Measurements from ENCODE around the gene CACNA1F. TPM values are rescaled to one million over a fixed set of nuclear protein-coding genes. Genes with fewer than 3 reads are reported as not detected.

Gene CACNA1F
- total RNA-seq, 2 experiments from 2014 or later: 1.1 to 1.2 TPM

- H3K27me3 Mint-ChIP-seq: no peaks in the 10 kb centered on the region
- Histone ChIP-seq H3K36me3 (ENCODE audit: insufficient read depth, low read length) (no peaks in the 10 kb centered on the region), H3K9me3 (ENCODE audit: control insufficient read depth in 1 of 2, insufficient read depth in 1 of 2, low read length in 2 of 2) (no peaks in the 10 kb centered on the region), H3K27me3 (ENCODE audit: control insufficient read depth in 1 of 2, insufficient read depth in 2 of 2, low read length in 2 of 2) (peaks cover 0 to 2% of the 10 kb centered on the region in 2 experiments), H3K4me1 (ENCODE audit: insufficient read depth, low read length) (peaks cover 17% of the 10 kb centered on the region), H3K27ac (ENCODE audit: low read depth in 1 of 2, low read length in 2 of 2) (no peak overlapping the region), H3K4me3 (ENCODE audit: low read length) (no peak overlapping the region)
- no peak for TF ChIP-seq CTCF (IDR thresholded peaks at IDR 0.05)
- intact Hi-C loops (cut with DNase I, micrococcal nuclease): loop anchor here in 1 of 2 experiments (5.0 kb wide), 1 partner anchor 63 kb away; the partner anchor contains the start of gene PPP1R3F
- ATAC-seq (ENCODE audit: poor library complexity): no peak
- H3K4me3 Mint-ChIP-seq: no peak overlapping the region
- no peak overlapping the region for H3K27ac Mint-ChIP-seq
- POLR2A ChIA-PET: no interaction called here
- no peaks in the 10 kb centered on the region for H3K9me3 Mint-ChIP-seq
- DNase-seq: no peak
- H3K4me1 Mint-ChIP-seq (ENCODE audit: low read depth): peaks cover 7% of the 10 kb centered on the region
- CTCF ChIA-PET: no interaction called here
- no peaks in the 10 kb centered on the region for H3K36me3 Mint-ChIP-seq (ENCODE audit: low read depth)
Measured at GRCh38 chrX:49204017-49204416, 29.1 kb downstream of the CACNA1F start.

- ATAC-seq (ENCODE audit: poor library complexity) (no peak), DNase-seq (no peak)
- TF ChIP-seq CTCF (IDR thresholded peaks at IDR 0.05): no peak
- intact Hi-C loops (cut with DNase I, micrococcal nuclease): loop anchor here in 1 of 2 experiments (5.0 kb wide), 1 partner anchor 64 kb away; the partner anchor contains the start of gene PPP1R3F
- Mint-ChIP-seq H3K36me3 (ENCODE audit: low read depth) (no peaks in the 10 kb centered on the region), H3K9me3 (no peaks in the 10 kb centered on the region), H3K4me1 (ENCODE audit: low read depth) (peaks cover 7% of the 10 kb centered on the region), H3K27ac (no peak overlapping the region), H3K27me3 (no peaks in the 10 kb centered on the region), H3K4me3 (no peak overlapping the region)
- H3K9me3 ChIP-seq (ENCODE audit: control insufficient read depth in 1 of 2, insufficient read depth in 1 of 2, low read length in 2 of 2): no peaks in the 10 kb centered on the region
- POLR2A ChIA-PET: no interaction called here
- H3K4me1 ChIP-seq (ENCODE audit: insufficient read depth, low read length): peaks cover 21% of the 10 kb centered on the region
- peaks cover 0 to 3% of the 10 kb centered on the region in 2 experiments for H3K27me3 ChIP-seq (ENCODE audit: control insufficient read depth in 1 of 2, insufficient read depth in 2 of 2, low read length in 2 of 2)
- no peak overlapping the region for H3K27ac ChIP-seq (ENCODE audit: low read depth in 1 of 2, low read length in 2 of 2)
- no peak overlapping the region for H3K4me3 ChIP-seq (ENCODE audit: low read length)
- CTCF ChIA-PET: no interaction called here
- H3K36me3 ChIP-seq (ENCODE audit: insufficient read depth, low read length): no peaks in the 10 kb centered on the region
Measured at GRCh38 chrX:49203536-49203935, 29.6 kb downstream of the CACNA1F start.

DNA sequence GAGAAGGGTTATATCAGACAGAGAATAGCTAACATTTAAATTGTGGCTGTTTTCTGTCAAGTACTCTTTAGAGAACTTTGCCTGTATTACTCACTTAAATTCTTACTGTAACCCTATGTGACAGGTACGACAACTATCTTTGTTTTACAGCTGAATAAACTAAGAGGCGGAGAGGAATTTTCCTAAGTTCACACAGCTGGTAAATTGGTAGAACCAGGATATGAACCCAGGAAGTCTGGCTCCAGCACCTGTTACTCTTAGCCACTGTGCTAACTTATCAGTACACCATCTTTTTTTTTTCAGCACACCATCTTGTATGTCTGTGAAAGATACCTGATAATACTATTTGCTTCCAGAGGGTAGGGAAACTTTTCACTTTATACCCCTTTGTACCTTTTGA is 31.1 kb downstream of the CACNA1F start:
- H3K4me1 ChIP-seq (ENCODE audit: insufficient read depth, low read length): peaks cover 21% of the 10 kb centered on the region
- ChIA-PET CTCF (interaction anchor here (2.5 kb wide), 1 partner anchor 9 kb away, joined by 6 read pairs; no protein-coding TSS in a partner anchor), POLR2A (no interaction called here)
- H3K27me3 ChIP-seq (ENCODE audit: control insufficient read depth in 1 of 2, insufficient read depth in 2 of 2, low read length in 2 of 2): peaks cover 0 to 3% of the 10 kb centered on the region in 2 experiments
- H3K4me3 Mint-ChIP-seq: no peak overlapping the region
- TF ChIP-seq CTCF (IDR thresholded peaks at IDR 0.05): no peak
- no peaks in the 10 kb centered on the region for H3K9me3 Mint-ChIP-seq
- H3K4me3 ChIP-seq (ENCODE audit: low read length): no peak overlapping the region
- H3K27me3 Mint-ChIP-seq: no peaks in the 10 kb centered on the region
- no peaks in the 10 kb centered on the region for H3K36me3 Mint-ChIP-seq (ENCODE audit: low read depth)
- no peaks in the 10 kb centered on the region for H3K9me3 ChIP-seq (ENCODE audit: control insufficient read depth in 1 of 2, insufficient read depth in 1 of 2, low read length in 2 of 2)
- no peak for ATAC-seq (ENCODE audit: poor library complexity)
- intact Hi-C loops (cut with DNase I, micrococcal nuclease): loop anchor here in 1 of 2 experiments (5.0 kb wide), 1 partner anchor 65 kb away; the partner anchor contains the start of gene PPP1R3F
- no peak overlapping the region for H3K27ac ChIP-seq (ENCODE audit: low read depth in 1 of 2, low read length in 2 of 2)
- no peaks in the 10 kb centered on the region for H3K36me3 ChIP-seq (ENCODE audit: insufficient read depth, low read length)
- peaks cover 14% of the 10 kb centered on the region for H3K4me1 Mint-ChIP-seq (ENCODE audit: low read depth)
- H3K27ac Mint-ChIP-seq: no peak overlapping the region
- no peak for DNase-seq

All from CD4-positive, alpha-beta T cell (primary cell).